Neural crest cell (in vitro differentiated cells): ENCODE results near the gene SDR42E2. TPM values are rescaled to one million over a fixed set of nuclear protein-coding genes. Genes with fewer than 3 reads are reported as not detected.

Experiments used
- DNase-seq: peaks from one replicate; pipeline ENCODE4 v3.0.0; 2021; ENCODE audit warnings: low read depth, mixed read lengths, low spot score
- H3K27ac Mint-ChIP-seq: one replicate; pipeline ENCODE4 v1.8.0; 2021; ENCODE audit warnings: mild to moderate bottlenecking, mixed read lengths; ENCODE audit not compliant: unreplicated experiment
- H3K27me3 Mint-ChIP-seq: 2 replicates; pipeline ENCODE4 v1.8.0; 2021; ENCODE audit warnings: low read depth, mild to moderate bottlenecking, mixed read lengths
- H3K36me3 Mint-ChIP-seq: 2 replicates; pipeline ENCODE4 v1.8.0; 2021; ENCODE audit warnings: low read depth, mild to moderate bottlenecking, mixed read lengths
- H3K4me1 Mint-ChIP-seq: 2 replicates; pipeline ENCODE4 v1.8.0; 2021; ENCODE audit warnings: mixed read lengths
- H3K4me3 Mint-ChIP-seq: one replicate; pipeline ENCODE4 v1.8.0; 2021; ENCODE audit warnings: mild to moderate bottlenecking, mixed read lengths
- H3K9me3 Mint-ChIP-seq: 2 replicates; pipeline ENCODE4 v1.8.0; 2021; ENCODE audit warnings: mixed read lengths
- CTCF ChIP-seq: fragments of 200-600 bp; sonication (generic); conservative IDR thresholded peaks from 2 replicates; pipeline ENCODE4 v1.5.0; 2021; ENCODE audit warnings: antibody characterized with exemption, mild to moderate bottlenecking
- long read RNA-seq: library from polyadenylated mRNA; unstranded; transcript quantifications from one replicate; pipeline ENCODE4 v2.0.0, GENCODE V29; 2020
- total RNA-seq: library from RNA; stranded (reverse); gene quantifications from 2 replicates; pipeline ENCODE4 v1.2.1, GENCODE V29; 2021

SDR42E2 gene
- total RNA-seq, result not detected in 2 replicates
- long read RNA-seq, result 0 reads

DNA sequence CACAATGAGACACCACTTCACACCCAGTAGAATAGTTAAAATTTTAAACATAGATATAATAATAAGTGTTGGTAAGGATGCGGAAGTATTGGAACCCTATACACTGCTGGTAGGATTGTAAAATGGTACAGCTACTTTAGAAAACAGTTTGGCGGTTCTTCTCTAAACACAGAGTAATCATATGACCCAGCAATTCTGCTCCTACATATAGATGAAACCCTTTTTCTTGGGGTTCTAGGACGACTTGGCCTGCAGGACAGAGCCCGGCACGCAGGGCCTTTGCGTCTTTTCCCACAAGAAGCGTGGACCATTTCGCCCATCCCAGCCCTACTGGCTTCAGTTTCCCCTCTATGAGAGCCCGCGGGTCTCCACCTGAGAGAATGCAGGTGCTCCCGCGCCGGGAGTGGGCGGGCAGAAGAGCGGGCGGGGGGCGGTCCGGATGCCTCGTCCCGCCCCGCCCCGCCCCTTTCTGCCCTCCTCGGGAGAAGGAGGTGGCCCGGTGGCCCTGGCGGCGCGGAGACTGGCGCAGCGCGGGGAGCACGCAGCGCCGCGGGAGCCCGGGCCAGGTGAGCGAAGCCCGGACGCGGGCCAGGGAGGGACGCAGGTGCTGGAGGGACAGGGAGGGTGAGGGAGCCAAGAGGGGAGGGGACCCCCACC is at the start of gene SDR42E2:
Gene SDR42E2, plus strand, starts transcription at position 508 of the 657 bp plus-strand sequence. CDS start 3,077 bp downstream, outside the sequence.
- no peaks in the 10 kb centered on the region for H3K4me1 Mint-ChIP-seq
- H3K27ac Mint-ChIP-seq, result no peak within 1 kb of the TSS
- DNase-seq, result no peak
- H3K27me3 Mint-ChIP-seq, result peaks cover 69% of the 10 kb centered on the region
- H3K4me3 Mint-ChIP-seq, result no peak within 1 kb of the TSS
- peaks cover 5% of the 10 kb centered on the region for H3K9me3 Mint-ChIP-seq
- H3K36me3 Mint-ChIP-seq, result no peaks in the 10 kb centered on the region
- TF ChIP-seq CTCF, result no peak

DNA sequence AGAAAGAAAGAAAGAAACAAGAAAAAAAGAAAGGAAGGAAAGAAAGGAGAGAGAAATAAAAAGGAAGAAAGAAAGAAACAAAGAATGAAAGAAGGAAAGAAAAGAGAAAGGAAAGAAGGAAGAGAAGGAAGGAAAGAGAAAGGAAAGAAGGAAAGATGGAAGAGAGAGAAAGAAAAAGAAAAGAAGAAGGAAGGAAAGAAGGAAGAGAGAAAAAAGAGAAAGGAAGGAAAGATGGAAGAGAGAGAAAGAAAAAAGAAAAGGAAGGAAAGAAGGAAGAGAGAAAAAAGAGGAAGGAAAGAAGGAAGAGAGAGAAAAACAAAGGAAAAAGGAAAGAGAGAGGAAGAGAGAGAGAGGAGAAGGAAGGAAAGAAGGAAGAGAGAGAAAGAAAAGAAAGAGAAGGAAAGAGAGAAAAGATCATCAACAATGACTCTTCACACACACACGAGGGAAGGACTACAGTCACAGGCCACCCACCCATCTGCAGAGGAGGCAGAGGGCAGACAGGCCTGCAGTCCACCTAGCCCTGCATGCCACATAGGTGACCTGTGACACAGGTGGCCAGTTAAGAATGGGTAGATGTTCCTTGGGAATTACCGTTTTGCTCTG is 46.1 kb upstream of the SDR42E2 start:
- Mint-ChIP-seq H3K4me1 (no peaks in the 10 kb centered on the region), H3K9me3 (no peaks in the 10 kb centered on the region), H3K27me3 (peaks cover 11% of the 10 kb centered on the region), H3K27ac (no peak overlapping the region), H3K36me3 (no peaks in the 10 kb centered on the region), H3K4me3 (no peak overlapping the region)
- no peak for TF ChIP-seq CTCF
- no peak for DNase-seq

GRCh38 chr16:22117609-22118008 is 44.7 kb upstream of the SDR42E2 start:
- peaks cover 16% of the 10 kb centered on the region for H3K27me3 Mint-ChIP-seq
- H3K4me3 Mint-ChIP-seq, result no peak overlapping the region
- no peak overlapping the region for H3K27ac Mint-ChIP-seq
- H3K9me3 Mint-ChIP-seq, result no peaks in the 10 kb centered on the region
- H3K4me1 Mint-ChIP-seq, result no peaks in the 10 kb centered on the region
- DNase-seq, result no peak
- no peaks in the 10 kb centered on the region for H3K36me3 Mint-ChIP-seq
- no peak for TF ChIP-seq CTCF

- H3K4me3 Mint-ChIP-seq, result no peak overlapping the region
- TF ChIP-seq CTCF, result no peak
- H3K27ac Mint-ChIP-seq, result no peak overlapping the region
- no peaks in the 10 kb centered on the region for H3K9me3 Mint-ChIP-seq
- DNase-seq, result no peak
- no peaks in the 10 kb centered on the region for H3K36me3 Mint-ChIP-seq
- H3K4me1 Mint-ChIP-seq, result no peaks in the 10 kb centered on the region
- H3K27me3 Mint-ChIP-seq, result peaks cover 23% of the 10 kb centered on the region
Observed at GRCh38 chr16:22120440-22120839, 41.9 kb upstream of the SDR42E2 start.

DNA sequence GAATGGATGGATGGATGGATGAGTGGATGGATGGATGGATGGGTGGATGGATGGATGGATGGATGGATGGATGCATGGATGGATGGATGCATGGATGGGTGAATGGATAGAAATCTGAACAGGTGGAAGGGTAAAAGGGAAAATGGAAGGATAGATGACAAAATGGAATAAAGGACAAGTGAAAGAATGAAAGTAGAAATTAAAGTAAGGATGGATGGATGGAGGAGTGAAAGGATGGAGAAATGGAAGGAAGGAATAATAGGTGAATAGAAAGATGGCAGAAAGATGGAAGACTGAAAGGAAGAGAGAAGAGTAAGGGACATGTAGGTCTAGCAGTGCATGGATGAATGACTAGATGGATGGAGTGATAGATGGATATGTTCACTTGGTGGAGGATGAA is 40.1 kb upstream of the SDR42E2 start:
- peaks cover 27% of the 10 kb centered on the region for H3K27me3 Mint-ChIP-seq
- DNase-seq, result no peak
- H3K36me3 Mint-ChIP-seq, result no peaks in the 10 kb centered on the region
- H3K27ac Mint-ChIP-seq, result no peak overlapping the region
- no peak overlapping the region for H3K4me3 Mint-ChIP-seq
- no peaks in the 10 kb centered on the region for H3K4me1 Mint-ChIP-seq
- H3K9me3 Mint-ChIP-seq, result no peaks in the 10 kb centered on the region
- no peak for TF ChIP-seq CTCF
